ENCODE measurements around the gene NCKAP5. TPM values are rescaled to one million over a fixed set of nuclear protein-coding genes. Genes with fewer than 3 reads are reported as not detected.

The NCKAP5 gene
- total RNA-seq, 1 donor from 2014 or later: 7.4 TPM

GRCh38 chr2:133506996-133507395 lies 61.3 kb downstream of the NCKAP5 start:
- no peak for TF ChIP-seq CTCF (IDR thresholded peaks at IDR 0.05; ENCODE audit: unreplicated experiment)
- no peak for DNase-seq (ENCODE audit: low spot score)
- no peak overlapping the region for H3K27ac Mint-ChIP-seq (ENCODE audit: unreplicated experiment)
- H3K9me3 Mint-ChIP-seq (ENCODE audit: unreplicated experiment): no peaks in the 10 kb centered on the region
- peaks cover 1% of the 10 kb centered on the region for H3K27me3 Mint-ChIP-seq (ENCODE audit: unreplicated experiment)
- H3K4me3 Mint-ChIP-seq (ENCODE audit: unreplicated experiment): no peak overlapping the region
- no peaks in the 10 kb centered on the region for H3K36me3 Mint-ChIP-seq (ENCODE audit: low read depth, unreplicated experiment)
- no peaks in the 10 kb centered on the region for H3K4me1 Mint-ChIP-seq (ENCODE audit: unreplicated experiment)

GRCh38 chr2:133504566-133505505 lies 63.4 kb downstream of the NCKAP5 start:
- Mint-ChIP-seq H3K9me3 (ENCODE audit: unreplicated experiment) (no peaks in the 10 kb centered on the region), H3K4me3 (ENCODE audit: unreplicated experiment) (no peak overlapping the region), H3K27me3 (ENCODE audit: unreplicated experiment) (no peaks in the 10 kb centered on the region), H3K27ac (ENCODE audit: unreplicated experiment) (no peak overlapping the region), H3K36me3 (ENCODE audit: low read depth, unreplicated experiment) (no peaks in the 10 kb centered on the region), H3K4me1 (ENCODE audit: unreplicated experiment) (no peaks in the 10 kb centered on the region)
- TF ChIP-seq CTCF (IDR thresholded peaks at IDR 0.05; ENCODE audit: unreplicated experiment): no peak
- DNase-seq (ENCODE audit: low spot score): no peak

- no peak overlapping the region for H3K4me3 Mint-ChIP-seq (ENCODE audit: unreplicated experiment)
- no peaks in the 10 kb centered on the region for H3K4me1 Mint-ChIP-seq (ENCODE audit: unreplicated experiment)
- no peak overlapping the region for H3K27ac Mint-ChIP-seq (ENCODE audit: unreplicated experiment)
- H3K27me3 Mint-ChIP-seq (ENCODE audit: unreplicated experiment): no peaks in the 10 kb centered on the region
- TF ChIP-seq CTCF (IDR thresholded peaks at IDR 0.05; ENCODE audit: unreplicated experiment): no peak
- H3K36me3 Mint-ChIP-seq (ENCODE audit: low read depth, unreplicated experiment): no peaks in the 10 kb centered on the region
- H3K9me3 Mint-ChIP-seq (ENCODE audit: unreplicated experiment): no peaks in the 10 kb centered on the region
- DNase-seq (ENCODE audit: low spot score): no peak
Observed at GRCh38 chr2:133503927-133504326, 64.3 kb downstream of the NCKAP5 start.

- Mint-ChIP-seq H3K4me1 (ENCODE audit: unreplicated experiment) (no peaks in the 10 kb centered on the region), H3K36me3 (ENCODE audit: low read depth, unreplicated experiment) (no peaks in the 10 kb centered on the region), H3K4me3 (ENCODE audit: unreplicated experiment) (no peak overlapping the region), H3K27ac (ENCODE audit: unreplicated experiment) (no peak overlapping the region), H3K9me3 (ENCODE audit: unreplicated experiment) (no peaks in the 10 kb centered on the region), H3K27me3 (ENCODE audit: unreplicated experiment) (no peaks in the 10 kb centered on the region)
- TF ChIP-seq CTCF (IDR thresholded peaks at IDR 0.05; ENCODE audit: unreplicated experiment): no peak
- no peak for DNase-seq (ENCODE audit: low spot score)
Observed at GRCh38 chr2:133503323-133503722, 64.9 kb downstream of the NCKAP5 start.

GRCh38 chr2:133502678-133503077 lies 65.6 kb downstream of the NCKAP5 start:
- H3K27me3 Mint-ChIP-seq (ENCODE audit: unreplicated experiment): no peaks in the 10 kb centered on the region
- no peak for DNase-seq (ENCODE audit: low spot score)
- no peak overlapping the region for H3K4me3 Mint-ChIP-seq (ENCODE audit: unreplicated experiment)
- H3K9me3 Mint-ChIP-seq (ENCODE audit: unreplicated experiment): no peaks in the 10 kb centered on the region
- TF ChIP-seq CTCF (IDR thresholded peaks at IDR 0.05; ENCODE audit: unreplicated experiment): no peak
- no peak overlapping the region for H3K27ac Mint-ChIP-seq (ENCODE audit: unreplicated experiment)
- H3K4me1 Mint-ChIP-seq (ENCODE audit: unreplicated experiment): no peaks in the 10 kb centered on the region
- H3K36me3 Mint-ChIP-seq (ENCODE audit: low read depth, unreplicated experiment): no peaks in the 10 kb centered on the region
